Fibroblast of skin of scalp (primary cell): ENCODE results near the gene ALAS1.
"Not testable (repeated sequence)": the region's sequence is repeated elsewhere in the genome, so short reads cannot be mapped to it uniquely, and the experiment has no call there.

ENCODE experiments used
- DNase-seq: peaks from one replicate; pipeline ENCODE4 v3.0.0-alpha.2; 2013

ALAS1 gene

DNA sequence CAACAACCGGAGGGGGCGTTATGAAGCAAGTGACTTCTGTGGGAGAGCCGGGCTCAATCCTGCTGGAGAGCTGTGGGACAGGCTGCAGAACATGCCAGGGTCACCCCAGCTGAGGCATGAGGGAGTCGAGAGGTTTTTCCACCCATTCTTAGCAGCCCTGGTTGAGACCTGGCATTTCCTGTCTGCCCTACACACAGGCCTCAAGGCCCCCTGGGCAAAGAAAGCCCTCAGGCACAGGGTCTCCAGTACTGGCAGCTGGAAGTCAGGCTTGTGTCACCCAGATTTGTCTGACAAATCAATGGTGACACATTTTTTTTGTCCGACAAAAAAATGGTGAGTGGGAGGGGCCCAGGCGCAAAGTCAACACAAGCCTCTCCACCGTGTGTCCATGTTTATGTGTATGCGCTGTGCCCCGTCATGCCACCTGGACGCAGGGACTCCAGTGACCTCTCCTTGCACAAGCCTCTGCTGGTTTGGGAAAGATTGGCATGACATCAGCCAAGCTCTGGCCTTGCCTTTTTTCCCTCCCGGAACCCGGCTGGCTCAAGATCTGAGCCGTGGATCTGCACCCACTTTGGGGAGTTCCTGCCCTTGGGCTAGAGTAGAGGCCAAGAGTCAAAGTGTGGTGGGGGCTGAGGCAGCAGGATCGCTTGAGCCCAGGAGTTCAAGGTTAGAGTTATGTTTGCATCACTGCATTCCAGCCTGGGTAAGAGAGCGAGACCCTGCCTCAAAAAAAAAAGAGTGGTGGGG is 20.8 kb upstream of the ALAS1 start:
- no peak for DNase-seq

GRCh38 chr3:52177701-52178042 is 20.3 kb upstream of the ALAS1 start:
- no peak for DNase-seq

DNA sequence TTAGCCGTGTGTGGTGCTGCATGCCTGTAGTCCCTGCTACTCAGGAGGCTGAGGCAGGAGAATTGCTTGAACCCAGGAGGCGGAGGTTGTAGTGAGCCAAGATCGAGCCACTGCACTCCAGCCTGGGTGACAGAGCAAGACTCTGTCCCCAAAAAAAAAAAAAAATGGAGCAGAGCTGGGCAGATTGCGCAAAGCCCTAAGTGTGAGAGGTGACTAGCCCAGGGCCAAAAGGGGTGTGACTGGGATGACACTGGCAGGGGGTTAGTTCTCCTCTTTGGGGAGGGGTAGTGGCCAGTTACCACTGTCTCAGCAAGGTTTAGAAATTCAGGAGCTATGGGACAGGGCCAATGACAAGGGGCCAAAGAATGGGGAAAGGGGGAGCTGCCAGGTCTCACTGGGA is 19.8 kb upstream of the ALAS1 start:
- not testable (repeated sequence) for DNase-seq

- DNase-seq = no peak
Measured at GRCh38 chr3:52178537-52178936, 19.4 kb upstream of the ALAS1 start.

- no peak for DNase-seq
Measured at GRCh38 chr3:52181543-52181942, 16.4 kb upstream of the ALAS1 start.

DNA sequence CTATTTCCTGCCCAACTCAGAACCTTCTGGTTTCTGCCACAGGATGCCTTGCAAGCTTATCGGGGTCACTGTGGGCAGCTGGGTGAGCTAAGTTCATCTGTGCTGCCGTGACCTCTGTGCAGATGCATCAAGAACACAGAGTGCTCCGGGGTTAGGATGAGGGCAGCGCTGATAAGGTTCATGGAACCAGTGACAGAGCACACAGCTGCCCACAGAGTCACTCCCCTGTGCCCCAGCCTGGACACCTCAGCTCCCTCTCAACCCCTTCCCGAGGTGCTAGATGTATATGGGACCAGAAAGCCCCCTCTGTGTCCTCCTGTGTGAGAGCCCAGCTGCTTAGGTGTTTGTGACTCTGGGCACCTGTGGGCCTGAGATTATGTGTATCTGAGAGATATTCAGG is 15.8 kb upstream of the ALAS1 start:
- DNase-seq = no peak

DNA sequence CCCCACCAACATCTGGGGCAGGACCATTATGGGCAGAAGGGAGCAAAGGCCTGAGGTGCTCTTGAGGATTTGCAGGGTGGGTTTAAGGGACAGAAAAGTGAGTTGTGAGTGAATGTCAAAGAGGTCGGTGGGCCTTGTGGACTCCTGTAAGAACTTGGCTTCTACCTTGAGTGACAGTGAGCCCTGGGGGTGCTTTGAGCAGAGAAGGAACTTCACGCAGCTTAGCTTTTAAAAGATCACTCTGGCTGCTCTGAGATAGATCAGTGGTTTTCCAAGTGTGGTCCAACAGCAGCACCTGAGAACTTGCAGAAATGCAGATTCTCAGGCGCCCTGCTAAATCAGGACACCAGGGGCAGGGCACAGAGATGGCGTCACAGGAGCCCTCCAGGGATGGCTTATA is 15.3 kb upstream of the ALAS1 start:
- no peak for DNase-seq

- DNase-seq = no peak
Measured at GRCh38 chr3:52183786-52184445, 14.0 kb upstream of the ALAS1 start.

DNA sequence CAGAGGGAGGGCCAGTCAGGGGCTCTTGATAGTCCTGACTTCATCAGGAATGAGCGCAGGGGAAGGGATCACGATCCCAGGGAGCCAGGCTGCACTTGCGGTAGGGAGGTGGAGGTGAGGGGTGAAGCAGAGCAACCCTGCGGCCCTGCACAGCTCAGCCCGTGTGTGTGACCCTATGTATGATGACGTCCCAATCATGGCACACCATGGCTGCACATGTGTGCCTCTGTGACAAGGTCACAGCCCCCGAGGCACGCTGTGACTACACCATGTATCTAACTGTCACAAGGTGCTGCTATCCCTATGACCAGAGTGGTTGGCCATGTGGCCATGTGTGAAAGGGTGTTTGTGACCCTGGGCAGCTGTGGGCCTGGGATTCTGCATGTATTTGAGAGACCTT is 13.3 kb upstream of the ALAS1 start:
- DNase-seq = no peak

GRCh38 chr3:52185311-52185710 is 12.6 kb upstream of the ALAS1 start:
- DNase-seq = no peak

DNA sequence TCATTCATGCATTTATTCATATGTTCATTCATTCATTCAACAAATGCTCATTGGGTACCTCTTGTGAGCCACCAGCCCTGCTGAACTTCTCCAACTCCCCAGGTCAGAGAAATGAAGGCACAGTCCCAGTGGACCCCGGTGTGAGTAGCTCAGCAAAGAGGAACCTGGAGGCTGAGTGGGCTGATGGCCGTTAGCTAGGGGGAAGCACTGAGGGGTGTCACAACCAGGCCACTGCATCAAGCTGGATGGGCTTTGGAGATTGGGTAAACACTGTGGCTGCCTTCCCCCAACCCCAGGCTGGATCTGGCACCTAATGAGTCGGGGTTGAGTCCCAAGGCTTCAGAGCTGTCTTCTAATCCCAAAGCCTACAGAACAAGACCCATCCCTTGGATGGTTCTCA is 12.1 kb upstream of the ALAS1 start:
- DNase-seq = no peak

DNA sequence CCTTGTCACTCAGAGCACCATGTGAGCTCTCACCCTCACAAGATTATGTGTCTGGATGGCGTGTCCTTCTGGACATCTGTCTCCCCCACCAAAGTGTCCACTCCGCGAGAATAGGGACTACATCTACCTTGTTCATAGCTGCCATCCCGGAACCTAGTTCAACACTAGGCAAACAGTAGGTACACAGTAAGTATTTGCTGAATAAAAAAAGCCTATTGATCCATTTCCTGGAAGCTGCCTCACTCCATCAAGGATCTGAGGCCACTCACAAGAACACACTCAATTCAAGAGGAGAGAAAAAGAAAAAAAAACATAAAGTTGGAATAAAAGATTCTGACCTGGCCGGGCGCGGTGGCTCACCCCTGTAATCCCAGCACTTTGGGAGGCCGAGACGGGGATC is 11.2 kb upstream of the ALAS1 start:
- no peak for DNase-seq

DNA sequence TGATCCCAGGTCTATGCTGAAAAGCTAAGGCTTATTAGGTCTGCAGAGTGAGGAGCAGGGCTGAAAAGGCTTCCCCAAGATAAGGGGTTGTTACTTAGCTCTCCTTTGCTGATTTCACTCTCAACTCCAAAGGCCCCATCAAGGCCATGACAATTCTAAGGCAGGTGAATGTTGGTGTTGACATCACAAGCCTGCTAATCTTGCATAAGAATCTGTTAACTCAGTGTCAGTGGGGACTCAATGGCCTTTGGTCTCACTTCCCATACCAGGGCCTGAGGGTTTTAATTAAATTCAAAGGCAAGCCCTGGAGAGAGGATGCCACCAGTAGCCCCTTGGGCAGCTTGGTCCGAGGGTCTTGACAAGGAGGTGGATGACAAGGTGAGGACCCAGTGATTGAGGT is 9.4 kb upstream of the ALAS1 start:
- DNase-seq = no peak

GRCh38 chr3:52190294-52191074 is 7.5 kb upstream of the ALAS1 start:
- no peak for DNase-seq

DNA sequence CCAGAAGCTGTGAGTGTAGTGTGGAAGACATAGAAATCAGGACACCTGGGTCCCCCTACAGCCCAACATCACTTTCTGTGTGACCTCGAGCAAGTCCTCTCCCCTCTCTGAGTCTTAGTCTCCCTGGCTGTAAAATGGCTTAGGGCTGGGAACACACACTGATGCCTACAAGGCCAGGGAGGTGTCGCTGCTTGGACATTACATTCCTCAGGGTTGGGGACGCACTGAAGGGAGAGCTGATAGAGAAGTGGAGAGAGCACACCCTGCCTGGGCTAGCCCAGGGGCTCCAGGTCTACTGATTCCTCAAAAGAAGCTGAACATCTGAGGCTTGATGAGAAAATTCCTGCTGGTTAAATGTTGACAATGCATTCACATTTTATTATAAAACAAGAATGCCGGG is 6.3 kb upstream of the ALAS1 start:
- DNase-seq = no peak

DNA sequence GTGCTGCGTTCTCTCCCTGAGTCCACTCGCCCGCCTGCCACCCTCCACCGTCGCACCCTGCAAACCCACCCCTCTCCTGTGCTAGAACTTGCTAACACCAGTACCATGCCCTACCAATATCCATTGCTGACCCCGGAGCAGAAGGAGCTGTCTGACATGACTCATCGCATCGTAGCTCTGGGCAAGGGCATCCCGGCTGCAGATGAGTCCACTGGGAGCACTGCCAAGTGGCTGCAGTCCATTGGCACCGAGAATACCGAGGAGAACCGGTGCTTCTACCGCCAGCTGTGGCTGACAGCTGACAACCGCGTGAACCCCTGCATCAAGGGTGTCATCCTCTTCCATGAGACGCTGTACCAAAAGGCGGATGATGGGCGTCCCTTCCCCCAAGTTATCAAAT is 4.9 kb upstream of the ALAS1 start:
- no peak for DNase-seq

- no peak for DNase-seq
Measured at GRCh38 chr3:52194485-52195290, 3.3 kb upstream of the ALAS1 start.

DNA sequence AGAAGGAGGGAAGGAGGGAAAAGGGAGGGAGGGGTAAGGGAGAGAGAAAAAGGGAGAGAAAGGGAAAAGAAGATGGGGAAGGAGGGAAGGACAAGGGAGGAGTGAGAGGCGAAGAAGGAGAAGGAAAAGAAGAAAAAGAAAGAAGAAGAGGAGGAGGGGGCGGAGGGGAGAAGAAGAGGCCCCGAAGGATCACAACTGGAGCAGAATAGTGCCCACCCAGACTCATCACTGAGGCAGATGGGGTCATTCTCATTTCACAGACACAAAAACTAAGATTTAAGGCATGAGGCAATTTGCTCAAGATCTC is 2.7 kb upstream of the ALAS1 start:
- no peak for DNase-seq

GRCh38 chr3:52195823-52196331 is 2.1 kb upstream of the ALAS1 start:
- no peak for DNase-seq

DNA sequence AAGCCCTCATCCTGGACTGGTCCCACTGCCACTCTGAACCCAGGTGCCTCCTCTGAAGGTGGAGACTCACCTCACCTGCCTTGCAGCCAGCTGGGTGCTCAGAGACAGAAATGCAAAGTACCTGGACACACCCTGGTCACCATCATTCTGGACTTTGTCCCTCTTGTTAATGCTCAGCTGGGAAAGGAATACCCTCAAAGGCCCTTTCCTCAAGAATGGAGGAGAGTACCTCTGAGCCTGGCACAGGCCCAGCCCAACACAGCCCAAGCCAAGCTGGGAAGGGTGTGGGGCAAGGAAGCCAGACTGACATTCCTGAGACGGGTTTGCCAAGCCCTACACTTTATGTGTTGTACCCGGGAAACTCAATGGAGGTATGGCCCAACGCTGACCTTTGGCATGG is 983 bp upstream of the ALAS1 start:
- DNase-seq = no peak

DNA sequence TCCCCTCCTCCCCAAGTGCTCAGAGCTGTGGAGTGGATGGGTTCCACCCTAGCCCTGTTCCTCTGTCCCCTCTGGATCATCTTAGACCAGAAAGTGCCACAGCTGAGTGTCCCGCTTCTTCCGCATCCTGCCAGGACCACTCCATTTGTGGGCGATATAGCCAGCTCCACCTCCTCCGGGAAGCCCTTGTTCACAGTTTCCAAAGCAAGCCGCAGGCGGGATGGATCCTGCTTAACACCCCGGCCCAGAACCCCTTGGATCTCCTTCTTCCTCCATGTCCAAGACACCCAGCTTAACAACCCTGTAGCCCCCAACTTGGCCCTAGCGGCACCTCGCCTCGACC is 490 bp upstream of the ALAS1 start:
- no peak for DNase-seq

DNA sequence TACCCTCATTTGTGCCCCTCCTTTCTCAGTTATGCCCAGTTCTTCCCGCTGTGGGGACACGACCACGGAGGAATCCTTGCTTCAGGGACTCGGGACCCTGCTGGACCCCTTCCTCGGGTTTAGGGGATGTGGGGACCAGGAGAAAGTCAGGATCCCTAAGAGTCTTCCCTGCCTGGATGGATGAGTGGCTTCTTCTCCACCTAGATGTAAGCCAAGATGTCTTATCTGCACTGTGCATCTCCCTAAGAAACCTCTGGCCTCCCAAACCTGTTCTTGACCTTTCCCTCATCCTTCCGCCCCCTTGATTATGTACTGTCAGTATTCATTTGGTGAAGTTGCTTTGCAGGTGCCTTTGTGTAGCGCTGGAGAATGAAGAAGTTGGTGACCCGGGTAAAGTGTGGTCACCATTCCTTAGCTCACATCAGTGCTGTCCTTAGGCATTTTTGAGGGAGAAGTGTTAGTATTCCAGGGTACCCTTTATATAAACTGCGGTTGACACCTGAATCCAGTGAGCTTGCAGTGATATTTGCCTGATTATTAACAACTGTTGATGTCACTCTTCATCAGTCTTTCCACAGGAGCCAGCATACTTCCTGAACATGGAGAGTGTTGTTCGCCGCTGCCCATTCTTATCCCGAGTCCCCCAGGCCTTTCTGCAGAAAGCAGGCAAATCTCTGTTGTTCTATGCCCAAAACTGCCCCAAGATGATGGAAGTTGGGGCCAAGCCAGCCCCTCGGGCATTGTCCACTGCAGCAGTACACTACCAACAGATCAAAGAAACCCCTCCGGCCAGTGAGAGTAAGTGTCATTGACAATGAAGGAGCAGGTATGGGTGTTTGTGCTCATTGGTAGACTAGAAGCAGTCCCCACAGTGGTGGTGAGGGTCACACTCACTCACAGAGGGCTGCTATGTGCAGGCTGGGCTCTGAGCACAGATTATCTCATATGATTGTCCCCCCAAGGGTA is 966 bp downstream of the ALAS1 start:
- DNase-seq = no peak
